DMS 273 treated with DMSO at 0.1 percent for 48 hours (cell line): ENCODE measurements around the gene LRRC2.
"Not testable (repeated sequence)": the region's sequence is repeated elsewhere in the genome, so short reads cannot be mapped to it uniquely, and the experiment has no call there.

ENCODE experiments used
- DNase-seq: peaks from one replicate; lab custom pipeline; 2025; lab: John Stamatoyannopoulos, UW

The LRRC2 gene

DNA sequence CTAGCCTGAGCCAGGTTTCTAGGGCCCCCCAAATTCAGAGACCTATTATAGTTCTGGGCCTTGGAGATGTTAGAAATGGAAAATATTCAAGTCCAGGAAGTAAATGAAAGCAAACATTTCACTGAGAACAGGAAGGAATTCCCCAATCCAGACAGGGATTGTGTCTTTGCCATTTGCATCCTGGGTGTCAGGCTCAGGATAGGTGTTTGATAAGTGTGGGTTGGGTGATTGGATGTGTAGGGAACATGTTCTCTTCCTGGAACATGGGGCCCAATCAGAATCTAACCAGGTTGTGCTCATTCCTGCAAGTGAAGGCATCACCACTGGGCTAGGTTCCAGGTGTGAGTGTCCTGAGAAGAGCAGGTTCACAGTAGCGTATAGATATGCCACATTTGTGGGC lies 14.6 kb upstream of the LRRC2 start:
- no peak for DNase-seq

DNA sequence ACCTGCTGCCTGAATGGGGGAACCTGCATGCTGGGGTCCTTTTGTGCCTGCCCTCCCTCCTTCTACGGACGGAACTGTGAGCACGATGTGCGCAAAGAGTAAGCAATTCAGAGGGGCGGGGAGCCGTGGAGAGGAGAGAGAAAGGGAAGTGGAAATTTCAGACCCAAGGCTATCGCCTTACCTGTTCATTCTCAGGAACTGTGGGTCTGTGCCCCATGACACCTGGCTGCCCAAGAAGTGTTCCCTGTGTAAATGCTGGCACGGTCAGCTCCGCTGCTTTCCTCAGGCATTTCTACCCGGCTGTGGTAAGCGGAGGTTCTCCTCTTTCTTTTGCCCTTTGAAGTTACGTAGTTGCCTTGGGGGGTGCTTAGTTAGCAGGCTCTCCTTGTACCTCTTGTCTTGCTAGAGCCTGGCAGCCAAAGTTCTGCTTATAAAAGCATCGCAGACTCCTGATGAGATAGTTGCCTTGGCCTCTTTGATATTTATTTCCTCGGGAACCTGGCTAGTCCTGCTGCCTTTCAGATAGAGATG lies 13.7 kb upstream of the LRRC2 start:
- no peak for DNase-seq

GRCh38 chr3:46578973-46579755 lies 13.1 kb upstream of the LRRC2 start:
- DNase-seq = no peak

DNA sequence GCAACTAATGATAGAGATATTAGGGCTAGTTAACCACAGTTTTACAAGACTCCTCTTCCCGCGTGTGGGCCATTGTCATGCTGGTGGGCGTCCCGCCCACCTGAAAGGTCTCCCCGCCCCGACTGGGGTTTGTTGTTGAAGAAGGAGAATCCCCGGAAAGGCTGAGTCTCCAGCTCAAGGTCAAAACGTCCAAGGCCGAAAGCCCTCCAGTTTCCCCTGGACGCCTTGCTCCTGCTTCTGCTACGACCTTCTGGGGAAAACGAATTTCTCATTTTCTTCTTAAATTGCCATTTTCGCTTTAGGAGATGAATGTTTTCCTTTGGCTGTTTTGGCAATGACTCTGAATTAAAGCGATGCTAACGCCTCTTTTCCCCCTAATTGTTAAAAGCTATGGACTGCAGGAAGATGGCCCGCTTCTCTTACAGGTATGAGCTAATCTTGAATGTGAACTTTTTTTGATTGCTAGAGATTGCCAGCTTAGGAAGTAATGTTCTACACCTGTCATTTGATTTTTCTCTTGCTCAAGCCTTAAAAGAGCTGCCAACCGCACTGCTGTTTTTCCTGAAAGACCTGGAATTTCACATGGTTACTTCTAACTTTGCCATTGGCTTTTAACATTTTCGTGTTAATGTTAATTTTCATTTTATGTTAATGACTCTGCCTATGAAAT lies 11.6 kb upstream of the LRRC2 start:
- DNase-seq = not testable (repeated sequence)

- no peak for DNase-seq
These were observed 10.8 kb upstream of the LRRC2 start for GRCh38 chr3:46576879-46577278.

DNA sequence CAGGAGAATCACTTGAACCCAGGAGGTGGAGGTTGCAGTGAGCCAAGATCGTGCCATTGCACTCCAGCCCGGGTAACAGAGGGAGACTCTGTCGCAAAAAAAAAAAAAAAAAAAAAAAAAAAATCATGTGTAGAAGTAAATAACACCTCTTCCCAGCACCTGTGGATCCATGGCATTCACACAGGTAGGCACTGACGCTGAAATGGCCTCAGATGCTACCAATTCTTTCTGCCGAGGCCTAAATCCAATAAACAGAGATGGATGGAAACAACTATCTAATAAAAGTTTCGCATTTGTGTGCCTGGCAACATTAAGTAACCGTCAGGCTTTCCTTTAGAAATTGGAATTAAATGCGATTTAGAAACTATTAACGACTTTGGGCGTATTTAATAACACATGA lies 10.3 kb upstream of the LRRC2 start:
- no peak for DNase-seq

DNA sequence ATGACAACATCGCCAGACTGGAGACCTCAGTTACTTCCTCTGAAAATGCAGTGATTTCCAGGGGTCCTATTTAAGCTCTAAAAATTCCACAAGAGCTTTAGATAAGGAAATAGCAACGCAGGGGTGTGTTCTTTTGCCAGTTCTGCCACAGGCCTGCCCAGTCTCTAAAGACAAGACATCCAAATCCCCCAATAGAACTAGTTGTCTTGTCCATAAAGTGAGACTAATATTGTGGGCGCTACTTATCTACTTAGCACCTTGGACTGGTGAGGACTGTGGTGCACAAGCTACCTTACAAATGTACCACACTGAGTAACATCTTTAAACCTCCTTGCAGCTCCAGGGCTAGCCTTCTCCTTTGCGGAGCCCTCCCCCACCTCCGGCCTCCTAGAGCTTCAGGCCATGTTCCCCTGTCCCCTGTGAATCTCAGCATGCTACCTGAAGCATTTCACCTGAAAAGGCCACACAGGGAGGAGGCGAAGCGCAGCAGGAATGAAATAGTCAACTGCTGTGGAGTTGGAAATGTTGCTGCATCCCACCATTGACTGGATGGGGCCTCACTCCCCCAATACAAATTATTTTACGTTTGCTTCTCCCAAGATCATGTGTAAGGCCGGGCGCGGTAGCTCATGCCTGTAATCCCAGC lies 9.6 kb upstream of the LRRC2 start:
- no peak for DNase-seq

- no peak for DNase-seq
These were observed 8.9 kb upstream of the LRRC2 start for GRCh38 chr3:46574881-46575576.

DNA sequence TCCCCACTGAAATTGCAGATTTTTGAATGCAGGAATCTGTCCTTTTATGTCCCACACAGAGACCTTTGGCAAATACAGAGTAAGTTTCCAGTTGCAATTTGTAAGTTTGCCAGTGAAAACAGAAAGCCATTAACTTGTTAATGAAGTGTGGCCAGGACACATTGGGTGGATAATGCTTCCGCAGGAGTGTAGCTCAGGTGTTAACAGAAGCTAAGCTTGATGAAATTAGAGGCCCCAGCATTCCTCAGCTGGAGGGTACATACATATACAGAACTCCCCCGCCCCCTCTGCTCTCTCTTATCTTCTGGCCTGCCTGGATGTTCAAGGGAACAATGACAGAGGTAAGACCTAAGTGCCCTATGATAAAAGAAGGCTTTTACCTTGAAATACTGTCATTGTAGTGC lies 8.1 kb upstream of the LRRC2 start:
- DNase-seq = no peak

DNA sequence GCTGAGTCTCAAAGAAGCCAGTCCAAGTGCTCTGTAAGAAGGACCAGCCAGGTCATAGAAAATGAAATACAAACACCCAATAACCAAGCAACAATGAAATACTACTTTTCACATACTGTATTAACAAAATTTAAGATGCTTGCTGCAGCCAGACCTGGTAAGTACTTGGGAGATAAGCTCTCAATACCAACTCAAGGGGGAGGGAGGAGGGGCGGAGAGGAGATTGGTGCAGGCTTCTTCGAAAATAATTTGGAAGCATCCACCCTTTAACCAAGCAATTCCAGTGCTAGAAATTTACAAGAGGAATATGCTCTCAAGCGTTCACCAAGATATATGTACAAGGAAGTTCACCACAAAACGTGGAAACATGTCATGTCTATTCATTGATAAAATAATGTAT lies 7.6 kb upstream of the LRRC2 start:
- DNase-seq = no peak

DNA sequence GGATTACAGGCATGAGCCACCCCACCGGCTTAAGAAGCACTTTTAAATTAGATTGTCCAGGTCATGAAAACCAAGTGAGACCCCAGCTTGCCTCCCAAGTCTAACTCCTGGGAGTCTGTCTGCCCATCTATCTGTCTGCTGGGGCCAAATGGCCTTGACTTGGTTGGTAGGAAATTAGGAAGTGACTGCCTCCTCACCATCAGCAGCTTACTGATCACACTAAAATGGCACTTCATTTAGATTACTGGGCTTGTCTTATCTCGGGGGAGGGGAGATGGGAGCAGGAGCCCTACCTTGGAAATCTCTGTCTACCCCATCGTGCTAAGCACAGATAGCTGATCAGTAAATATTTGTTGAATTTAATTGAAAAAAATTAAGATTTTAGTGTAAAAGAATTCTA lies 5.6 kb upstream of the LRRC2 start:
- DNase-seq = no peak

- no peak for DNase-seq
These were observed 479 bp downstream of the LRRC2 start for GRCh38 chr3:46565607-46566039.

DNA sequence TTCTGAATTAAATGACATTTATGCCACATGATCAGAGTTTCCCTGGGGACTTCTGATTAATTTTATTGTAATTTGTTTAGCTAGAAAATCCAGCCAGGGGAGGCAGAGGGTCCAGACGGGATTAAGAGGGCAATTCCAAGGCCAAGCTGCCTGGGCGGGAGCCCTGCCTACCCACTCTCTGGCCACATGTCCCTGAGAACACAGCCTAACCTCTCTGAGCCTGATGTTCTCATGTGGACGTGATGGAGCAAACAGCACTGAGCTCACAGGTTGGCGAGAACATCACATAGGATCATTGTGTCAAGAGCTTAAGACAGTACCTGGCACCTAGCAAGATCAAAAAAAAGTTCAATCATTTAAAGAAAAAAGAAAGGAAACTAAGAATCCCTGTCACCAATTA lies 1.0 kb downstream of the LRRC2 start:
- no peak for DNase-seq

- DNase-seq = no peak
These were observed 1.7 kb downstream of the LRRC2 start for GRCh38 chr3:46564190-46565021.

DNA sequence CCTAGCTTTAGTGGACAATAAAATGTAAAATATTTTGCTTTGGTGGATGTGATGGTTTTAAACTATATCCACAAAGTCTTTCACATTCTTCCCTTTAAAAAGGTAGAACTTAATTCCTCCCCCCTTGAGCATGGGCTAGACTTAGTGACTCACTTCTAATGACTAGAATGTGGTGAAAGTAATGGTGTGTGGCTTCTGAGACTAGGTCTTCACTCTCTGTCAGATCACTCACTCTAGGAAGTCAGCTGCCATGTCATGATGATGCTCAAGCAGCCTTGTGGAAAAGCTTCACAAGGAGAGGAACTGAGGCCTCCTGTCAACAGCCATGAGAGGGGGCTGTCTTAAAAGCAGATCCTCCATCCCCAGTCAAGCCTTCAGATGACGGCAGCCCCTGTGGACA lies 4.2 kb downstream of the LRRC2 start:
- no peak for DNase-seq

DNA sequence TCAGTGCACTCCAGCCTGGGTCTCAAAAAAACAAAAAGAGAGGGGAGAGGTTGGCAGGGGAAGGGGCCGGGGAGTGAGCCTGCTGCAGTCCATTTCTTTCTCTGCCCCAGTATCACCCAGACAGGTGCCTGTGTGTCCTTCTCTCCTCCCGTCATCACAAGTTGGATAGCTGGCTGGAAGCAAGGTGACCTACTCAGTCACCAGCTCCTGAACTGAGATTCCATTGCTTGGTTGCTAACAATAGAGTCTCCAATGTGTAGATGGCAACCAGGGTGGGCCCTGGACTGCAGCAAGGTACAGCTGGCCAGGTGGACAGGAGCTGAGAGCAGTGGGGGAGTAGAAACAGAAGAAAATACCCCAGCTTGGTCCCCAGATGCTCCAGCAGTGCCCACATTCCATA lies 4.6 kb downstream of the LRRC2 start:
- DNase-seq = no peak

DNA sequence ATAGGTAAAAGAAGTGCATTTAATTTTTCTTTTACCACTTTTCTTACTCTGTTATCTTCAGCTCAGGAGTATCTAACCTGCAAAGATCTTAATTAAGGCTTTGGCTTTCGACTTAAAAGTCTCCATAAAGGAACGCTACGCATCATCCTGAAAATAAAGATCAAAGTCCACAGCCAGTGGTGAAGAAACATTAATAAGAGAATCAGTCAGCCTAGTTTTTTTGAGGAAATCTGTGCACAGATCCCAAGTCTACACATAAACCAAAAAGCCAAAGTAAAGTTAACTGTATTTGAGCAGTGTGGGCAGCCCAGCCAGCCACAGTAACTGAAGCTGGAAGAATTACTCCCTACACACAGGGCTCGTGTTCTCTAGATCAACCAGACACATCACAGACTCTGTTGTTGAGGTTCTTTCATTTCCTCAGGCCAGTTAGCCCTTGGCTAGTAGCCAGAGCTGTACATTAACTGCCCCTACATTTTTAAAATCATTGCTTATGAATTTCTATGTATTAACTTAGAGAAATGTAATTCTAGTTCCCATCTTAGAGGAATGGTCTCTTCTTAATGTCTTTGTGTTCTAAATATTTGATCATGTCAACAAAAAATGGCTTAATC lies 6.9 kb downstream of the LRRC2 start:
- DNase-seq = no peak

DNA sequence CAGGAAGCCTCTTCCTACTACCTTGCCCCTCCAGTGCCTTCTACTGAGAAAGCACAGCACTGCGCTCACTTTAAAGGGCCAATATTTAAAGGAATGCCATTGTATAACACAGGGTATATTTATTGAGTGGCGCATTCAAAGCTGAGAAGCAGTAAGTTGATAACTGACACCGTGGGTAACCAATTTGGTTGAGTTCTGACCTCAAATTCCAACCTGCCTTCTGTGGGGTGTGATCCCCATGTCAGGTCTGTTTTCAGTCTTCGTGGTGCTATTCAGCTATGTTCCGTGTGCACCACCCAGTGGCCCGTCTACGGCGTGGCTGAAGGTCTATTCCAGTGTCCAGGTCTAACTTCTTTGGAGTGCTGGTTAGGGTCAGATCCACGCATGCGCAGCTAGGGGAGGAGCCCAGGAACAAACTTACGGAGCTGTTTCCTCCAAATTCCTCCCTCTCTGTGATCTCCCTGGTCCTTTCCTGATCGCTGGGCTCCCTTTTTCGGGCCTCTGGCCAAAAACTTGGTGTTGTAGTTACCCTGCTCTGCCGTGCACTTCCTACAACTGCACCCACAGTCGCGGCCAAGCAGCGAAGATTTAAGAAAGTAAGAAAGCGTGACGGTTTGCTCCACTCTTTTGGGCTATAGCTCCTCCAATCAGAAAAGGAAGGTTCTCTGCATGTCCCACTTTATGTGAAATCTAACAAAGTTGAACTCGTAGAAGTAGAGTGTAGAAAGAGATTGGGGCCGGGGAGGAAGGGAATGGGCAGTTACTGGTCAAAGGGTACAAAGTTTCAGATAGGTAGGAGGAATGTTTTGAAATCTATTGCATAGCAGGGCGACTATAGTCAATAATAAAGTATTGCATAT lies 7.7 kb downstream of the LRRC2 start:
- peak; percentile 39 for DNase-seq

GRCh38 chr3:46557814-46558183 lies 8.3 kb downstream of the LRRC2 start:
- DNase-seq = no peak

GRCh38 chr3:46553154-46553553 lies 12.9 kb downstream of the LRRC2 start:
- DNase-seq = no peak
